ENCODE data around the gene IGSF21.

DNA sequence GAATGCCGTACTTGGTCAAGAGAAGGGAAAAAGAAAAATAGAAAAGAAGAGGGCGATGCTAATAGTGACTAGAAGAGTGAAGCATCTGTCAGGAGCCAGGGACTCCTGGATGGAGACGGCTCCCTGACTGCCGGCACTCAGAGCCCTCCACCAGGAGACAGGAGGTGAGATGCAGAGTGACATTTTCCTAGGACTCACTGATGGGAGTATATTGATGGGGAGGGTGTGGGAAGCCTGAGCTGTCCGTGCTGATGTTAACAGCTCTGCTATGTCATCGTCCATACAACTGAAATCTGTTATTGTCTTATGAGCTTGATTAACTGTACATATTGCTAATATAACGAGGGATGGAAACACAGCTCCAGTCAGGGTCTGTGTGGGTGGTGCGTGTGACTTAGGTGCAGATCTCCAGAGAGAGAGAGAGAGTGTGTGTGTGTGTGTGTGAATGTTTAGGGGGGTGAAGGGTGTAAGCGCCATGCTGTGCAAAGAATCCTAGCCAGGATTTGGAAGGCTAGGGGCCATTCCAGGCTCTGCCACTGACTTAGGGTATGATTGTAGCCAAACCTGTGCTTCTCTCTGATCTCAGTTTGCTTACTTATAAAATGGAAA is 250.1 kb downstream of the IGSF21 start:
- TF ChIP-seq, protein P1, sequence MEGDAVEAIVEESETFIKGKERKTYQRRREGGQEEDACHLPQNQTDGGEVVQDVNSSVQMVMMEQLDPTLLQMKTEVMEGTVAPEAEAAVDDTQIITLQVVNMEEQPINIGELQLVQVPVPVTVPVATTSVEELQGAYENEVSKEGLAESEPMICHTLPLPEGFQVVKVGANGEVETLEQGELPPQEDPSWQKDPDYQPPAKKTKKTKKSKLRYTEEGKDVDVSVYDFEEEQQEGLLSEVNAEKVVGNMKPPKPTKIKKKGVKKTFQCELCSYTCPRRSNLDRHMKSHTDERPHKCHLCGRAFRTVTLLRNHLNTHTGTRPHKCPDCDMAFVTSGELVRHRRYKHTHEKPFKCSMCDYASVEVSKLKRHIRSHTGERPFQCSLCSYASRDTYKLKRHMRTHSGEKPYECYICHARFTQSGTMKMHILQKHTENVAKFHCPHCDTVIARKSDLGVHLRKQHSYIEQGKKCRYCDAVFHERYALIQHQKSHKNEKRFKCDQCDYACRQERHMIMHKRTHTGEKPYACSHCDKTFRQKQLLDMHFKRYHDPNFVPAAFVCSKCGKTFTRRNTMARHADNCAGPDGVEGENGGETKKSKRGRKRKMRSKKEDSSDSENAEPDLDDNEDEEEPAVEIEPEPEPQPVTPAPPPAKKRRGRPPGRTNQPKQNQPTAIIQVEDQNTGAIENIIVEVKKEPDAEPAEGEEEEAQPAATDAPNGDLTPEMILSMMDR (IDR thresholded peaks at IDR 0.05), result no peak
- no peak for TF ChIP-seq EZH2 (IDR thresholded peaks at IDR 0.05; ENCODE audit: borderline replicate concordance, insufficient read depth, low read depth, low read length, poor library complexity, severe bottlenecking)
